ENCODE results near the gene PDSS2. TPM values are rescaled to one million over a fixed set of nuclear protein-coding genes. Genes with fewer than 3 reads are reported as not detected.

The PDSS2 gene
- total RNA-seq, 1 donor from 2014 or later, result 10.7 TPM

GRCh38 chr6:107275330-107275865 is 184.0 kb downstream of the PDSS2 start:
- Mint-ChIP-seq H3K9me3 (no peaks in the 10 kb centered on the region), H3K27ac (no peak overlapping the region), H3K36me3 (no peaks in the 10 kb centered on the region), H3K4me3 (no peak overlapping the region), H3K4me1 (no peaks in the 10 kb centered on the region), H3K27me3 (ENCODE audit: low read depth) (no peaks in the 10 kb centered on the region)
- DNase-seq (ENCODE audit: low spot score in 2 of 2, unreplicated experiment in 2 of 2), result no peak
- TF ChIP-seq CTCF (IDR thresholded peaks at IDR 0.05; ENCODE audit: unreplicated experiment), result no peak

- no peak for DNase-seq (ENCODE audit: low spot score in 2 of 2, unreplicated experiment in 2 of 2)
- no peaks in the 10 kb centered on the region for H3K36me3 Mint-ChIP-seq
- no peak overlapping the region for H3K4me3 Mint-ChIP-seq
- no peaks in the 10 kb centered on the region for H3K9me3 Mint-ChIP-seq
- no peak overlapping the region for H3K27ac Mint-ChIP-seq
- no peaks in the 10 kb centered on the region for H3K27me3 Mint-ChIP-seq (ENCODE audit: low read depth)
- TF ChIP-seq CTCF (IDR thresholded peaks at IDR 0.05; ENCODE audit: unreplicated experiment), result no peak
- no peaks in the 10 kb centered on the region for H3K4me1 Mint-ChIP-seq
Observed at GRCh38 chr6:107274288-107274687, 185.1 kb downstream of the PDSS2 start.

GRCh38 chr6:107272246-107272645 is 187.1 kb downstream of the PDSS2 start:
- no peaks in the 10 kb centered on the region for H3K27me3 Mint-ChIP-seq (ENCODE audit: low read depth)
- no peak for TF ChIP-seq CTCF (IDR thresholded peaks at IDR 0.05; ENCODE audit: unreplicated experiment)
- H3K27ac Mint-ChIP-seq, result no peak overlapping the region

GRCh38 chr6:107271208-107271790 is 188.1 kb downstream of the PDSS2 start:
- Mint-ChIP-seq H3K9me3 (no peaks in the 10 kb centered on the region), H3K27ac (no peak overlapping the region), H3K36me3 (no peaks in the 10 kb centered on the region), H3K27me3 (ENCODE audit: low read depth) (no peaks in the 10 kb centered on the region), H3K4me1 (no peaks in the 10 kb centered on the region), H3K4me3 (no peak overlapping the region)
- no peak for DNase-seq (ENCODE audit: low spot score in 2 of 2, unreplicated experiment in 2 of 2)
- TF ChIP-seq CTCF (IDR thresholded peaks at IDR 0.05; ENCODE audit: unreplicated experiment), result no peak

More at GRCh38 chr6:107272246-107272645, 187.1 kb downstream of the PDSS2 start:
- Mint-ChIP-seq H3K36me3 (no peaks in the 10 kb centered on the region), H3K9me3 (no peaks in the 10 kb centered on the region), H3K4me3 (no peak overlapping the region), H3K4me1 (no peaks in the 10 kb centered on the region)
- DNase-seq (ENCODE audit: low spot score in 2 of 2, unreplicated experiment in 2 of 2), result no peak

GRCh38 chr6:107267634-107268033 is 191.7 kb downstream of the PDSS2 start:
- Mint-ChIP-seq H3K27ac (no peak overlapping the region), H3K4me3 (no peak overlapping the region)

More at GRCh38 chr6:107267634-107268033, 191.7 kb downstream of the PDSS2 start:
- Mint-ChIP-seq H3K36me3 (no peaks in the 10 kb centered on the region), H3K4me1 (peaks cover 8% of the 10 kb centered on the region), H3K27me3 (ENCODE audit: low read depth) (no peaks in the 10 kb centered on the region), H3K9me3 (no peaks in the 10 kb centered on the region)
- no peak for DNase-seq (ENCODE audit: low spot score in 2 of 2, unreplicated experiment in 2 of 2)
- no peak for TF ChIP-seq CTCF (IDR thresholded peaks at IDR 0.05; ENCODE audit: unreplicated experiment)
